ENCODE data around the gene ADAMTS2. TPM values are rescaled to one million over a fixed set of nuclear protein-coding genes. Genes with fewer than 3 reads are reported as not detected.

Gene ADAMTS2
- total RNA-seq, 1 donor from 2014 or later, result 29.7 TPM

DNA sequence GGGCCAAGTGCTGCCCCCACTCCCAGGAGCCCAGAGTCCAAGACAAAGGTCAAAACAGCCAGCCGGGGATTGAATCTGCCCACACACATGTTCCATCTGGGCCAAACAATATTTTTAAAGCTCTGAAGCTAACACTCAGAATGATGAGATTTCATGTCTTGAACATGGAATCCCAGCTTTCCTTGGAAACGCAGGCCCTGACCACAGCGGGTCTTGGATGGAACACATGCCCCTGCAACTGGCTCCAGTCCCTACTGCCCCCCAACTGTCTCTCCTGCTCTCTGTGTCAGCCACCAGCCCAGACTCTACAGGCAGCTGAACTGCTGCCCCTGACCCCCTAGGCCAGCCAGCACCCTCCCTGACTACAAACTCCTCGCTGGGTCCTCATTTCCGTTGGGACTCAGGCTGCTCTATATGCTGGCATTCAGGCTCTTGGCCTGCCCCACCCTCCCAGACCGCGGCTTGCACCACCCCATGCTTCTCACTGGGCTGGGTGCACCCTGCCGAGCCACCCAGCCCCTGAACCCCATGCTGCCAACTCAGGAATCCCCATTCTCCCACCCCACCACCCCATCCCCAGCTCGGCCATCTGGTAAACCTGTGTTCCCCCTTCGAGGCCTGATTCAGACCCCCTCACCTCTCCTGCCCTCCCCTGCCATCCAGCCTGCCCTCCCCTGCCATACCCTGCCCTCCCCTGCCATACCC lies 71.7 kb downstream of the ADAMTS2 start:
- Histone ChIP-seq H3K4me1 (ENCODE audit: control insufficient read depth in 3 of 3, insufficient read depth in 3 of 3, low read length in 3 of 3) (peaks cover 50 to 66% (median 57%) of the 10 kb centered on the region in 3 donors), H3K36me3 (ENCODE audit: control insufficient read depth in 3 of 3, insufficient read depth in 3 of 3, low read length in 3 of 3) (no peaks in the 10 kb centered on the region), H3K27me3 (ENCODE audit: control insufficient read depth in 3 of 3, insufficient read depth in 3 of 3, low read length in 3 of 3) (peaks cover 0 to 2% (median 0%) of the 10 kb centered on the region in 3 donors), H3K9ac (ENCODE audit: low read depth in 1 of 3, low read length in 3 of 3) (peak overlapping the region in 1 of 3 donors; percentile 33), H3K9me3 (ENCODE audit: control insufficient read depth in 3 of 3, low read length in 3 of 3) (no peaks in the 10 kb centered on the region), H3K4me3 (ENCODE audit: low read length in 3 of 3) (no peak overlapping the region), H3K27ac (ENCODE audit: low read depth, low read length) (peak overlapping the region; percentile 82)

DNA sequence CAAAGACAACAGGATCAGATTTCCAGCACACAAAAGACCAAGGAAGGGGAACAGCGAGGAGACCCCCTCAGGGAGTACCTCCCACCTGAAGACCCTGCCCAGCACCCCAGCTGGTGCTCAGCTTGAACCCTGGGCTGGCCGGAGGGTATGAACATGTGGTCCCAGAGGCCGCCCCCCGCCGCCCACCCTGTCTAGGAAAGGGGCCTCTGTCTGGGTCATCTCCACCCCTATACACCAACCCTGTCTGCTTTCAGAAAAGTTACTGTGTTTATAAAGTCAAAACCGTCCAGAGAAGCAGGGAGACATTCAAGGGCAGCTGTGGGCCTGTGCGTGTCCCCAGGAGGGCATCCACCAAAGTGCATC lies 72.2 kb downstream of the ADAMTS2 start:
- Histone ChIP-seq H3K4me1 (ENCODE audit: control insufficient read depth in 3 of 3, insufficient read depth in 3 of 3, low read length in 3 of 3) (peaks cover 56 to 71% (median 63%) of the 10 kb centered on the region in 3 donors), H3K27me3 (ENCODE audit: control insufficient read depth in 3 of 3, insufficient read depth in 3 of 3, low read length in 3 of 3) (peaks cover 0 to 2% (median 0%) of the 10 kb centered on the region in 3 donors), H3K9ac (ENCODE audit: low read depth in 1 of 3, low read length in 3 of 3) (peak overlapping the region in 1 of 3 donors; percentile 33), H3K36me3 (ENCODE audit: control insufficient read depth in 3 of 3, insufficient read depth in 3 of 3, low read length in 3 of 3) (no peaks in the 10 kb centered on the region), H3K9me3 (ENCODE audit: control insufficient read depth in 3 of 3, low read length in 3 of 3) (no peaks in the 10 kb centered on the region), H3K27ac (ENCODE audit: low read depth, low read length) (peak overlapping the region; percentile 82), H3K4me3 (ENCODE audit: low read length in 3 of 3) (no peak overlapping the region)

DNA sequence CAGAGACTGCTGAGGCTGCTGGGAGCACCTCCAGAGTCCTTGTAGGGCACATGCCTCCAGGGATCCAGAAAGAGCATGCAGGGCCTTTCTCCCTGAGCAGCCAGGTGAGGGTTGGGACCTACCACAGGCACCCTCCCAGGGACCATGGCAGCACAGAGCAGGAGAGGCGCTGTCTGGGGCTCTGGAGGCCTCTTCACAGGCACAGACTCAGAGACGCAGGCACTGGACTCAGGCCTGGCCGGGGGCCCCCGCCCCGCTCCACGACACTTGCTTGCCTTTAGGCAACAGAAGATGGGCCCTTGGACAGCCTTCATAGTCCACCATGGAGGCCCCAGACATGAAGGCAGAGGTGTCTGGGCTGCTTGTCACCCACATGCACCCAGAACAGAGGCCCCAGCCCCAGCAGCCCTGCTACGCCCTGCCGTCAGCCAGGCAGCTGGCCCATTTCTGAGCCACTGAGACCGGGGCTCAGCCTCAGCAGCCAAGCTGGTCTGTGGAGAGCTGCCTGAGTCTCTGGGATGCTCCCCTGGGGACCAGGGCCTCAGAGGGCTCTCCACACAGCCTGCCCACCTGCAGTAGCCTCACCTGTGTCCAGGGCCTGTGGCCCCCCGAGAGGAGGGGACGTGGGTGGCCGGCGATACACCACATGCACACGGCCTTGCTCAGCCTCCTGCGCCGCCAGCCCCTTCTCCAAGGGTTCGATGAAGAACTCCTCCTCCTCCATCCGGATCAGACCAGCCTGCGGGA lies 72.8 kb downstream of the ADAMTS2 start:
- peaks cover 60 to 77% (median 67%) of the 10 kb centered on the region in 3 donors for H3K4me1 ChIP-seq (ENCODE audit: control insufficient read depth in 3 of 3, insufficient read depth in 3 of 3, low read length in 3 of 3)
- H3K27ac ChIP-seq (ENCODE audit: low read depth, low read length), result peak overlapping the region; percentile 82
- H3K36me3 ChIP-seq (ENCODE audit: control insufficient read depth in 3 of 3, insufficient read depth in 3 of 3, low read length in 3 of 3), result no peaks in the 10 kb centered on the region
- peaks cover 0 to 2% (median 0%) of the 10 kb centered on the region in 3 donors for H3K27me3 ChIP-seq (ENCODE audit: control insufficient read depth in 3 of 3, insufficient read depth in 3 of 3, low read length in 3 of 3)
- H3K9me3 ChIP-seq (ENCODE audit: control insufficient read depth in 3 of 3, low read length in 3 of 3), result no peaks in the 10 kb centered on the region
- no peak overlapping the region for H3K4me3 ChIP-seq (ENCODE audit: low read length in 3 of 3)
- H3K9ac ChIP-seq (ENCODE audit: low read depth in 1 of 3, low read length in 3 of 3), result no peak overlapping the region

DNA sequence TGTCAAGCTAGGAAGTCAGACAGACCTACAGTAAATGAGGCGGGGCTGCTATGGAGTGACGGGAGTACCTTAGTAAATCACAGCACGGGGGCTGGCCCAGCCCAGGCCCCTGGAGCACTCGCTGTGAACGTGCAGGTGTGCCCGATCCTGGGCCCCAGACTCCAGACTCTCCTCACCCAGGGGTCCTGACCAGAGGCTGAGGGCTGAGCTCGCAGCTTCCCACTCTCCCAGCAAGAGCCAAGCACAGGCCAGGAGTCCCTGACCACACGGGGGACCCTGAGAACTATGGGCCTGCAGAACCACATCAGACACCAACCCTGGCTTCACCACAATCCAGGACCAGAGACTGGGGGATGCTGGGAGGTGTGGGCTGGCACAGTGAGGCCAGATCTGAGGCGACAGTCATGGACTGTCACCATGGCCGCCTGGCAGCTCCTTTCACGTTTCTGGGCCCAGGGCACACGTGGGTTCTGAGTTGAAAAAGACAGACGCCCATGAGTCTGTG lies 73.4 kb downstream of the ADAMTS2 start:
- Histone ChIP-seq H3K27ac (ENCODE audit: low read depth, low read length) (peak overlapping the region; percentile 7), H3K27me3 (ENCODE audit: control insufficient read depth in 3 of 3, insufficient read depth in 3 of 3, low read length in 3 of 3) (peaks cover 0 to 2% (median 0%) of the 10 kb centered on the region in 3 donors), H3K9ac (ENCODE audit: low read depth in 1 of 3, low read length in 3 of 3) (no peak overlapping the region), H3K36me3 (ENCODE audit: control insufficient read depth in 3 of 3, insufficient read depth in 3 of 3, low read length in 3 of 3) (no peaks in the 10 kb centered on the region), H3K9me3 (ENCODE audit: control insufficient read depth in 3 of 3, low read length in 3 of 3) (no peaks in the 10 kb centered on the region), H3K4me3 (ENCODE audit: low read length in 3 of 3) (no peak overlapping the region), H3K4me1 (ENCODE audit: control insufficient read depth in 3 of 3, insufficient read depth in 3 of 3, low read length in 3 of 3) (peaks cover 61 to 79% (median 71%) of the 10 kb centered on the region in 3 donors)

DNA sequence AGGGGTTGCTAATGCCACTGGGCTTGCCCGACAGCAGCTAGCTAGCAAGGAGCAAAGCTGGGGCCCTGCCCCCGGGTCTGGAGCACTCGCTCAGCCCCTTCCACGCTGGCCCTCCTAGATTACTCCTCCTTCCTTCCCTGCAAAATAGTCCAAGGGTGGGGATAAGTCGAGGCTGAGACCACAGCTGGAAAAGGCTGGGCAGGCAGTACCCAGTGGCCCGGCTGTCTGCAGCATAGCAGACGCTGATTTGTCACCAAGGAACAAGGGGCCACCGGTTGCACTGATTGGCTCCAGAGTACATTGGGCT lies 73.9 kb downstream of the ADAMTS2 start:
- Histone ChIP-seq H3K27ac (ENCODE audit: low read depth, low read length) (peak overlapping the region; percentile 48), H3K9me3 (ENCODE audit: control insufficient read depth in 3 of 3, low read length in 3 of 3) (no peaks in the 10 kb centered on the region), H3K36me3 (ENCODE audit: control insufficient read depth in 3 of 3, insufficient read depth in 3 of 3, low read length in 3 of 3) (no peaks in the 10 kb centered on the region), H3K4me3 (ENCODE audit: low read length in 3 of 3) (no peak overlapping the region), H3K27me3 (ENCODE audit: control insufficient read depth in 3 of 3, insufficient read depth in 3 of 3, low read length in 3 of 3) (peaks cover 0 to 2% (median 0%) of the 10 kb centered on the region in 3 donors), H3K4me1 (ENCODE audit: control insufficient read depth in 3 of 3, insufficient read depth in 3 of 3, low read length in 3 of 3) (peaks cover 61 to 79% (median 71%) of the 10 kb centered on the region in 3 donors), H3K9ac (ENCODE audit: low read depth in 1 of 3, low read length in 3 of 3) (peak overlapping the region in 1 of 3 donors; percentile 8)

DNA sequence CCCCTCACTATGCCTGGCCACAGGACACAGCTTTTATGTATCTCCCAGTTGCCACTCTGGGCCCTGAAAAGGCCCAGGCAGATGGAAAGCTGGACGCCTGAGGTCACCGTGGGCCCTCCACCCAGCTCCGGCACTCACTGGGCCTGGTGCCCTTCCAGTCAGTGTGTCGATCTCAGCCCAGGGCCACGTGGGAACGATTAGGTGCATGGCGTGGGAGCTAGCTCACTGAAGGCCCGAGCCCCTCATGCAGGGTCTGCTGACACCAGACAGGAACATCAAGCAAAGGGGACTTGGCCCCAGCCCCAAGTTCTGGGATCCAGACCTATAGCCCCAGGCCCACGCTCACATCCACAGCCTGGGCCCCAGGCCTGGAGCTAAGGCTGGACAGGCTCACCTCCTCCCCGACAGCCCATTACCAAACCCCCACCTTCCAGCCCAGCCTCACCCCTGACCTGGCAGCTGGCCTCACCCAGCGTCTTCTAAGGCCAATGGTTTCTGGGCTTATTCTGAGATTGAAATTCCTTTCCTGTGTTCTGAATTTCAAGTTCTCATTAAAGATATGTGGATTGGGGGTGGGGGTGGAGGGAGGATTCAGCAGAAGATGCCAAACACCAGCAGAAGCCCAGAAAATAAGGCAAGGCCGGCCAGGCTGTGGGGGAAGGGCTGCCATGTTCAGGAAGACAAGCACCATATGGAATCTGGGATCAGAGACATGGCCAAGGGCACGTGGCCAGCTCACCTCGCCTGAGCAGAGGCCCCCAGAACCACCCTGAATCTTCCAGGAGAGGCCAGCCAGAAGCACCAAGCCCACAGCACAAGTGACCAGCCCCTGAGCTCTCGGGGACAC lies 74.5 kb downstream of the ADAMTS2 start:
- Histone ChIP-seq H3K9me3 (ENCODE audit: control insufficient read depth in 3 of 3, low read length in 3 of 3) (no peaks in the 10 kb centered on the region), H3K27me3 (ENCODE audit: control insufficient read depth in 3 of 3, insufficient read depth in 3 of 3, low read length in 3 of 3) (peaks cover 0 to 2% (median 0%) of the 10 kb centered on the region in 3 donors), H3K9ac (ENCODE audit: low read depth in 1 of 3, low read length in 3 of 3) (peak overlapping the region in 1 of 3 donors; percentile 16), H3K36me3 (ENCODE audit: control insufficient read depth in 3 of 3, insufficient read depth in 3 of 3, low read length in 3 of 3) (no peaks in the 10 kb centered on the region), H3K27ac (ENCODE audit: low read depth, low read length) (peak overlapping the region; percentile 48), H3K4me3 (ENCODE audit: low read length in 3 of 3) (no peak overlapping the region), H3K4me1 (ENCODE audit: control insufficient read depth in 3 of 3, insufficient read depth in 3 of 3, low read length in 3 of 3) (peaks cover 61 to 80% (median 71%) of the 10 kb centered on the region in 3 donors)

DNA sequence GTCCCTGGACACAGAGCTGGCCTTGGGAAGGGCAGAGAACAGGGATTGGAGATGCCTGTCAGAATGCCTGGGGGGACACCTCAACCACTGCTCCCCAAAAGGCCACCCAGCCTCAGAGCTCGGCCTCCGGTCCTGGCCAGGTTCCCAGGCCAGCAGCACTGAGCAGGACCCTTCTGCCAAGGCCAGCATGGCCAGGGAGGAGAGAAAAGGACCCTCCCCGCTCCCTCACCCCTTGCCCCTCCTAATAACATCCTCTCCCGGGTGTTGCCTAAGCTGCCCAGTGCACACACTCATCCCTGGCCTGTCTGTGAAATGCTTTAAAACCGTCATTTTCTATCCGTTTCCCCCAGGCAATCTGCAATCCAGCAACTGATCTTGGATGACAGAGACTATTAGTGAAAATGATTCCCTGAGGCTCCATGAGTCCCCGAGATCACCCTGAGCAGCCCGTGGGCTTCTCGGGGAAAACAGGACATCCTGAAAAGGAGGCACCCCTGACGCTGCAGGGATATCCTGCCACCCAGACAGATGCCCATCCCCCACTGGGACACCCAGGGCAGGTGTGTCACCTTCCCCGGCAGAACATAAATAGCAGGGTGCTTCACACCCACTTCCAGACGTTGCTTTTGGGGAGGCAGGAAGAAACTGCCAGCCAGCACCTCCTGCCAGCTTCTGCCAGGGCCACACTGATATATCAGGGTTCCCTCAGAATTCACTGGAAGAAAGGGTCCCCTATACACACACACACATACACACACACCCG lies 75.3 kb downstream of the ADAMTS2 start:
- H3K9ac ChIP-seq (ENCODE audit: low read depth in 1 of 3, low read length in 3 of 3), result peak overlapping the region in 1 of 3 donors; percentile 16
- no peak overlapping the region for H3K4me3 ChIP-seq (ENCODE audit: low read length in 3 of 3)
- H3K36me3 ChIP-seq (ENCODE audit: control insufficient read depth in 3 of 3, insufficient read depth in 3 of 3, low read length in 3 of 3), result no peaks in the 10 kb centered on the region
- no peaks in the 10 kb centered on the region for H3K9me3 ChIP-seq (ENCODE audit: control insufficient read depth in 3 of 3, low read length in 3 of 3)
- H3K27ac ChIP-seq (ENCODE audit: low read depth, low read length), result peak overlapping the region; percentile 48
- peaks cover 60 to 79% (median 69%) of the 10 kb centered on the region in 3 donors for H3K4me1 ChIP-seq (ENCODE audit: control insufficient read depth in 3 of 3, insufficient read depth in 3 of 3, low read length in 3 of 3)
- peaks cover 0 to 2% (median 0%) of the 10 kb centered on the region in 3 donors for H3K27me3 ChIP-seq (ENCODE audit: control insufficient read depth in 3 of 3, insufficient read depth in 3 of 3, low read length in 3 of 3)

DNA sequence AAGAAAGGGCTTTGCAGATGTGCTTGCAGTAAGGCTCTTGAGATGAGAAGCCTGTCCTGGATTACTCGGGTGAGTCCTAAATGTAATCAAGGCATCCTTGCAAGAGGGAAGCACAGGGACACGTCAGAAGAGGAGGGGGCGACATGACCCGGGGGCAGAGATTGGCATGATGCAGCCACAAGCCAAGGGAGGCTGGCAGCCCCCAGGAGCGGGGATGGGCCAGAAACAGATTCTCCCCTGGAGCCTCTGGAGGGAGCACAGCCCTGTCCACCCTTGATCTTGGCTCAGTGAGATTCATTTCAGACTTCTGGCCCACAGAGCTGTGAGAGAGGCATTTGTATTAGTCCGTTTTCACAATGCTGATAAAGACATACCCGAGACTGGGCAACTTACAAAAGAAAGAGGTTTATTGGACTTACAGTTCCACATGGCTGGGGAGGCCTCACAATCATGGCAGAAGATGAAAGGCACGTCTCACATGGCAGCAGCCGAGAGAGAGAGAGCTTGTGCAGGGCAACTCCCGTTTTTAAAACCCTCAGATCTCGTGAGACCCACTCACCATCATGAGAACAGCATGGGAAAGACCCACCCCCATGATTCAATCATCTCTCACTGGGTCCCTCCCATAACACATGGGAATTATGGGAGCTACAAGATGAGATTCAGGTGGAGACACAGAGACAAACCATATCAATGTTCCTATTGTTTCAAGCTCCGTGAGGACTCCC lies 76.1 kb downstream of the ADAMTS2 start:
- Histone ChIP-seq H3K27me3 (ENCODE audit: control insufficient read depth in 3 of 3, insufficient read depth in 3 of 3, low read length in 3 of 3) (peaks cover 0 to 2% (median 0%) of the 10 kb centered on the region in 3 donors), H3K27ac (ENCODE audit: low read depth, low read length) (peak overlapping the region; percentile 48), H3K4me3 (ENCODE audit: low read length in 3 of 3) (no peak overlapping the region), H3K4me1 (ENCODE audit: control insufficient read depth in 3 of 3, insufficient read depth in 3 of 3, low read length in 3 of 3) (peaks cover 60 to 79% (median 69%) of the 10 kb centered on the region in 3 donors), H3K36me3 (ENCODE audit: control insufficient read depth in 3 of 3, insufficient read depth in 3 of 3, low read length in 3 of 3) (no peaks in the 10 kb centered on the region), H3K9ac (ENCODE audit: low read depth in 1 of 3, low read length in 3 of 3) (no peak overlapping the region), H3K9me3 (ENCODE audit: control insufficient read depth in 3 of 3, low read length in 3 of 3) (no peaks in the 10 kb centered on the region)

Data from skeletal muscle tissue (tissue), 4 donors.